HepG2 (cell line): Measurements from ENCODE around the gene ARHGEF4. TPM values are rescaled to one million over a fixed set of nuclear protein-coding genes. Genes with fewer than 3 reads are reported as not detected.
A peak's percentile ranks its signal among the peaks of the same experiment; 100 is the strongest.

Experiments
- AHR ChIP-seq: IDR thresholded peaks from 2 replicates; pipeline ENCODE4 v1.6.1; 2018; ENCODE audit warnings: missing genetic modification reagents, missing compliant biosample characterization
- GATAD2A ChIP-seq: IDR thresholded peaks from 2 replicates; pipeline ENCODE4 v1.6.1; 2016
- HOXA5 ChIP-seq: sonication (generic); formaldehyde crosslinking; IDR thresholded peaks from 2 replicates; pipeline ENCODE4 v1.4.0; 2020; ENCODE audit warnings: missing genetic modification reagents
- KDM5A ChIP-seq: fragments of 200-600 bp; sonication (generic); IDR thresholded peaks from 2 replicates; pipeline ENCODE4 v1.7.0; 2018; ENCODE audit warnings: antibody characterized with exemption, mild to moderate bottlenecking, low read length, borderline replicate concordance
- MAF1 ChIP-seq: sonication (generic); formaldehyde crosslinking; IDR thresholded peaks from 2 replicates; pipeline ENCODE4 v1.5.0; 2020; ENCODE audit warnings: missing genetic modification reagents, borderline replicate concordance
- MEF2D ChIP-seq: sonication (generic); formaldehyde crosslinking; IDR thresholded peaks from 2 replicates; pipeline ENCODE4 v1.5.1; 2020; ENCODE audit warnings: mild to moderate bottlenecking, missing genetic modification reagents
- NCOA2 ChIP-seq: sonication (generic); formaldehyde crosslinking; IDR thresholded peaks from 2 replicates; pipeline ENCODE4 v1.8.0; 2022; ENCODE audit warnings: inconsistent platforms
- NCOR1 ChIP-seq: fragments of 200-600 bp; sonication (generic); IDR thresholded peaks from 2 replicates; pipeline ENCODE4 v1.7.0; 2017; ENCODE audit warnings: antibody characterized with exemption, low read length, borderline replicate concordance
- PHF5A ChIP-seq: IDR thresholded peaks from one replicate; pipeline ENCODE4 v1.6.1; 2018; ENCODE audit warnings: low read depth, missing genetic modification reagents; ENCODE audit not compliant: unreplicated experiment
- POLR2A ChIP-seq, 2 experiments: IDR thresholded peaks; 2 replicates each; pipeline ENCODE4 v1.6.1; 2011; ENCODE audit warnings: low read depth in 2 of 2, low read length in 2 of 2, mild to moderate bottlenecking in 1 of 2, moderate library complexity in 1 of 2; ENCODE audit not compliant: insufficient read depth in 1 of 2
- RBM39 ChIP-seq: fragments of 200-400 bp; formaldehyde crosslinking; IDR thresholded peaks from one replicate; pipeline ENCODE4 v1.6.1; 2018; ENCODE audit warnings: antibody characterized with exemption, mild to moderate bottlenecking, low read depth, low read length; ENCODE audit not compliant: poor library complexity, severe bottlenecking
- SP1 ChIP-seq, 2 experiments: fragments of 450-650 bp in 1 of 2; sonication (generic) in 1 of 2; formaldehyde crosslinking in 1 of 2; IDR thresholded peaks; 2 replicates each; pipeline versions ENCODE4 v1.4.0 to v1.6.1; 2016 to 2020; ENCODE audit warnings: missing genetic modification reagents in 1 of 2
- U2AF1 ChIP-seq: fragments of 200-400 bp; formaldehyde crosslinking; optimal IDR thresholded peaks from 2 replicates; pipeline ENCODE3; 2017; ENCODE audit warnings: mild to moderate bottlenecking, low read depth, low read length
- ZBTB20 ChIP-seq: sonication (generic); formaldehyde crosslinking; IDR thresholded peaks from 2 replicates; pipeline ENCODE4 v1.8.1; 2023; ENCODE audit warnings: missing genetic modification reagents, low read depth, mild to moderate bottlenecking, borderline replicate concordance
- ZFP36L1 ChIP-seq: sonication (generic); formaldehyde crosslinking; IDR thresholded peaks from 2 replicates; pipeline ENCODE4 v1.8.0; 2022; ENCODE audit warnings: mild to moderate bottlenecking, missing genetic modification reagents, moderate library complexity
- ZNF543 ChIP-seq: sonication (generic); formaldehyde crosslinking; IDR thresholded peaks from 2 replicates; pipeline ENCODE4 v1.4.0; 2020; ENCODE audit warnings: mild to moderate bottlenecking, missing genetic modification reagents
- ZNF607 ChIP-seq: sonication (generic); formaldehyde crosslinking; IDR thresholded peaks from 2 replicates; pipeline ENCODE4 v1.5.1; 2020; ENCODE audit warnings: missing genetic modification reagents, mild to moderate bottlenecking, borderline replicate concordance
- ZSCAN12 ChIP-seq: sonication (generic); formaldehyde crosslinking; IDR thresholded peaks from 2 replicates; pipeline ENCODE4 v1.9.0; 2021; ENCODE audit warnings: mild to moderate bottlenecking, missing genetic modification reagents
- ZSCAN29 ChIP-seq: sonication (generic); formaldehyde crosslinking; conservative IDR thresholded peaks from 2 replicates; pipeline ENCODE4 v1.4.0; 2020; ENCODE audit warnings: mild to moderate bottlenecking, missing genetic modification reagents
- ZSCAN31 ChIP-seq: sonication (generic); formaldehyde crosslinking; IDR thresholded peaks from 2 replicates; pipeline ENCODE4 v1.5.0; 2020; ENCODE audit warnings: low read depth, mild to moderate bottlenecking, missing genetic modification reagents
- polyA plus RNA-seq, 8 experiments: library from polyadenylated mRNA; depleted of rRNA in 3 of 8; stranded (reverse) in 7 of 8; unstranded in 1 of 8; fragments of >200 nt; fragmentation: Illumina TruSeq in 4 of 8; extraction: Trizol in 4 of 8; gene quantifications; 2 replicates each; pipeline versions ENCODE4 v1.2.1 to v1.2.3, GENCODE V29; 2011 to 2016; ENCODE audit warnings: low read depth in 4 of 8, missing spikeins in 1 of 8, mixed read lengths in 1 of 8; ENCODE audit not compliant: insufficient read depth in 1 of 8
- total RNA-seq, 5 experiments: library from RNA; depleted of rRNA; stranded (reverse); fragments of >200 nt; fragmentation: Illumina TruSeq; extraction: Trizol; gene quantifications; 2 replicates each; pipeline ENCODE4 v1.2.3, GENCODE V29; 2016; ENCODE audit warnings: low read depth in 1 of 5
- TF ChIP-seq, protein P1 (sequence below): sonication (generic); formaldehyde crosslinking; IDR thresholded peaks from 2 replicates; pipeline ENCODE4 v1.5.1; 2020; ENCODE audit warnings: mild to moderate bottlenecking, missing genetic modification reagents, moderate library complexity
- TF ChIP-seq, protein P2 (sequence below): sonication (generic); formaldehyde crosslinking; IDR thresholded peaks from 2 replicates; pipeline ENCODE4 v1.5.0; 2020; ENCODE audit warnings: missing genetic modification reagents
- TF ChIP-seq, protein P3 (sequence below): IDR thresholded peaks from 2 replicates; pipeline ENCODE4 v1.6.1; 2016; ENCODE audit warnings: missing genetic modification reagents, missing compliant biosample characterization
- TF ChIP-seq, protein P4 (sequence below): fragments of 450-650 bp; IDR thresholded peaks from 2 replicates; pipeline ENCODE4 v1.6.1; 2017

Gene ARHGEF4
- total and polyA plus RNA-seq, 2 of the 13 experiments (the other 11 are each of a cell fraction or from before 2014, with no cell fraction given): 0.11 to 0.13 TPM

DNA sequence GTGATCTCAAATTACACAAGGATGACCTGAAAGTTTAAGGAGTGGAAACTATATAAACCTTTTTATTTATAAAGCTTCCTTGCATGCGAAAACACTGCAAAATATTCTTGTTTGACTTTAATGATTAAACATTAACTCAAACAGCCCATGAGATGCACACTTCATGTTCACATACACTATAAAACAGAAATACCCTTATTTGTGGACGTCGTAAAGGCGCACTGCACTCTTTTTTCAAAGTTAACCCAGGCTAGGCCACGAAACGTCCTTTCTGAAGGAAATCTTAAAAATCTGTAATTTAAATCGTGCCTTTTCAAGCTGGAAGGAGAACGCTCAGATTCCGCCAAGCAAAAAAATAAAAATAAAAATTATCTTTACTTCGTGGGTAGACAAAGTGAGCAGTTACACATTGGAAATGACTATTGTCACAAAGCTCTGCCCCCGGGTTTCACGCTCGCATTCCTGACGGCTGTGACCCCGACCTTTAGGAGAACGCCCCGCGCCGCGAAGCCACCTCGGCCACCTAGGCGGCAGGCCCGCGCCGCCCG, 255.8 kb downstream of the ARHGEF4 start (continued):
- TF ChIP-seq, protein P1, sequence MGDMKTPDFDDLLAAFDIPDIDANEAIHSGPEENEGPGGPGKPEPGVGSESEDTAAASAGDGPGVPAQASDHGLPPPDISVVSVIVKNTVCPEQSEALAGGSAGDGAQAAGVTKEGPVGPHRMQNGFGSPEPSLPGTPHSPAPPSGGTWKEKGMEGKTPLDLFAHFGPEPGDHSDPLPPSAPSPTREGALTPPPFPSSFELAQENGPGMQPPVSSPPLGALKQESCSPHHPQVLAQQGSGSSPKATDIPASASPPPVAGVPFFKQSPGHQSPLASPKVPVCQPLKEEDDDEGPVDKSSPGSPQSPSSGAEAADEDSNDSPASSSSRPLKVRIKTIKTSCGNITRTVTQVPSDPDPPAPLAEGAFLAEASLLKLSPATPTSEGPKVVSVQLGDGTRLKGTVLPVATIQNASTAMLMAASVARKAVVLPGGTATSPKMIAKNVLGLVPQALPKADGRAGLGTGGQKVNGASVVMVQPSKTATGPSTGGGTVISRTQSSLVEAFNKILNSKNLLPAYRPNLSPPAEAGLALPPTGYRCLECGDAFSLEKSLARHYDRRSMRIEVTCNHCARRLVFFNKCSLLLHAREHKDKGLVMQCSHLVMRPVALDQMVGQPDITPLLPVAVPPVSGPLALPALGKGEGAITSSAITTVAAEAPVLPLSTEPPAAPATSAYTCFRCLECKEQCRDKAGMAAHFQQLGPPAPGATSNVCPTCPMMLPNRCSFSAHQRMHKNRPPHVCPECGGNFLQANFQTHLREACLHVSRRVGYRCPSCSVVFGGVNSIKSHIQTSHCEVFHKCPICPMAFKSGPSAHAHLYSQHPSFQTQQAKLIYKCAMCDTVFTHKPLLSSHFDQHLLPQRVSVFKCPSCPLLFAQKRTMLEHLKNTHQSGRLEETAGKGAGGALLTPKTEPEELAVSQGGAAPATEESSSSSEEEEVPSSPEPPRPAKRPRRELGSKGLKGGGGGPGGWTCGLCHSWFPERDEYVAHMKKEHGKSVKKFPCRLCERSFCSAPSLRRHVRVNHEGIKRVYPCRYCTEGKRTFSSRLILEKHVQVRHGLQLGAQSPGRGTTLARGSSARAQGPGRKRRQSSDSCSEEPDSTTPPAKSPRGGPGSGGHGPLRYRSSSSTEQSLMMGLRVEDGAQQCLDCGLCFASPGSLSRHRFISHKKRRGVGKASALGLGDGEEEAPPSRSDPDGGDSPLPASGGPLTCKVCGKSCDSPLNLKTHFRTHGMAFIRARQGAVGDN (CRISPR knock-in tag): peak; percentile 85; the same call in 1 of the 2 replicates
- no peak for TF ChIP-seq ZFP36L1 (CRISPR knock-in tag)
- TF ChIP-seq KDM5A: peak; percentile 15; the same call in 1 of the 2 replicates
- 0 out of 2 replicates have a peak, but pooled peaks have one; percentile 51 for TF ChIP-seq ZNF543
- no peak; the same call in 1 of the 2 replicates for TF ChIP-seq NCOA2 (CRISPR knock-in tag)
- TF ChIP-seq ZSCAN29 (CRISPR knock-in tag): 0 out of 2 replicates have a peak, but pooled peaks have one; percentile 9
- no peak for TF ChIP-seq AHR (CRISPR knock-in tag)
- TF ChIP-seq ZNF607 (CRISPR knock-in tag): peak; percentile 68; the same call in 1 of the 2 replicates
- peak; percentile 71; the same call in 1 of the 2 replicates for TF ChIP-seq ZBTB20 (CRISPR knock-in tag)
- TF ChIP-seq ZSCAN12 (CRISPR knock-in tag): peak; percentile 56; the same call in 1 of the 2 replicates
- TF ChIP-seq PHF5A (CRISPR knock-in tag): no peak
- peak; percentile 11 for TF ChIP-seq RBM39
- TF ChIP-seq, protein P2, sequence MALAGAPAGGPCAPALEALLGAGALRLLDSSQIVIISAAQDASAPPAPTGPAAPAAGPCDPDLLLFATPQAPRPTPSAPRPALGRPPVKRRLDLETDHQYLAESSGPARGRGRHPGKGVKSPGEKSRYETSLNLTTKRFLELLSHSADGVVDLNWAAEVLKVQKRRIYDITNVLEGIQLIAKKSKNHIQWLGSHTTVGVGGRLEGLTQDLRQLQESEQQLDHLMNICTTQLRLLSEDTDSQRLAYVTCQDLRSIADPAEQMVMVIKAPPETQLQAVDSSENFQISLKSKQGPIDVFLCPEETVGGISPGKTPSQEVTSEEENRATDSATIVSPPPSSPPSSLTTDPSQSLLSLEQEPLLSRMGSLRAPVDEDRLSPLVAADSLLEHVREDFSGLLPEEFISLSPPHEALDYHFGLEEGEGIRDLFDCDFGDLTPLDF: no peak
- TF ChIP-seq POLR2A (IDR thresholded peaks at IDR 0.05; ENCODE audit: insufficient read depth in 1 of 2, low read depth in 2 of 2, low read length in 2 of 2): peak in 1 of 2 experiments; percentile 55; a peak in 1 of 4 replicates
- peak; percentile 40; the same call in 1 of the 2 replicates for TF ChIP-seq MAF1 (CRISPR knock-in tag)
- peak; percentile 29; the same call in 1 of the 2 replicates for TF ChIP-seq GATAD2A (CRISPR knock-in tag)
- no peak for TF ChIP-seq MEF2D
- TF ChIP-seq, protein P3, sequence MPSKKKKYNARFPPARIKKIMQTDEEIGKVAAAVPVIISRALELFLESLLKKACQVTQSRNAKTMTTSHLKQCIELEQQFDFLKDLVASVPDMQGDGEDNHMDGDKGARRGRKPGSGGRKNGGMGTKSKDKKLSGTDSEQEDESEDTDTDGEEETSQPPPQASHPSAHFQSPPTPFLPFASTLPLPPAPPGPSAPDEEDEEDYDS (CRISPR knock-in tag): no peak
- no peak for TF ChIP-seq U2AF1
- TF ChIP-seq ZSCAN31 (CRISPR knock-in tag): no peak
- TF ChIP-seq NCOR1: 0 out of 2 replicates have a peak, but pooled peaks have one; percentile 28
- 0 out of 2 replicates have a peak, but pooled peaks have one; percentile 31 for TF ChIP-seq HOXA5 (CRISPR knock-in tag)
- TF ChIP-seq, protein P4, sequence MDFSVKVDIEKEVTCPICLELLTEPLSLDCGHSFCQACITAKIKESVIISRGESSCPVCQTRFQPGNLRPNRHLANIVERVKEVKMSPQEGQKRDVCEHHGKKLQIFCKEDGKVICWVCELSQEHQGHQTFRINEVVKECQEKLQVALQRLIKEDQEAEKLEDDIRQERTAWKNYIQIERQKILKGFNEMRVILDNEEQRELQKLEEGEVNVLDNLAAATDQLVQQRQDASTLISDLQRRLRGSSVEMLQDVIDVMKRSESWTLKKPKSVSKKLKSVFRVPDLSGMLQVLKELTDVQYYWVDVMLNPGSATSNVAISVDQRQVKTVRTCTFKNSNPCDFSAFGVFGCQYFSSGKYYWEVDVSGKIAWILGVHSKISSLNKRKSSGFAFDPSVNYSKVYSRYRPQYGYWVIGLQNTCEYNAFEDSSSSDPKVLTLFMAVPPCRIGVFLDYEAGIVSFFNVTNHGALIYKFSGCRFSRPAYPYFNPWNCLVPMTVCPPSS: no peak
- no peak for TF ChIP-seq SP1 (IDR thresholded peaks at IDR 0.05)
- peak; percentile 25; the same call in 1 of the 2 replicates for TF ChIP-seq SP1 (CRISPR knock-in tag; IDR thresholded peaks at IDR 0.05)
